Fibroblast of lung (primary cell): Measurements from ENCODE around the gene ATXN1L. TPM values are rescaled to one million over a fixed set of nuclear protein-coding genes. Genes with fewer than 3 reads are reported as not detected.
"Not testable (repeated sequence)": the region's sequence is repeated elsewhere in the genome, so short reads cannot be mapped to it uniquely, and the experiment has no call there.

Source experiments
- DNase-seq, 2 donors: peaks; one replicate each; pipeline versions ENCODE4 v3.0.0 to v3.0.0-alpha.2; 2010; ENCODE audit warnings: low read depth in 2 of 2
- H2AFZ ChIP-seq: 2 replicates; pipeline ENCODE4 v1.5.1; 2012; ENCODE audit warnings: low read length, control low read depth, inconsistent platforms
- H3K27ac ChIP-seq: 2 replicates; pipeline ENCODE4 v1.5.1; 2011; ENCODE audit warnings: low read length, control low read depth; ENCODE audit not compliant: insufficient read depth
- H3K27me3 ChIP-seq: 2 replicates; pipeline ENCODE4 v1.5.1; 2011; ENCODE audit warnings: mild to moderate bottlenecking, low read length; ENCODE audit not compliant: control insufficient read depth, insufficient read depth
- H3K36me3 ChIP-seq: 2 replicates; pipeline ENCODE4 v1.5.1; 2011; ENCODE audit warnings: low read length; ENCODE audit not compliant: control insufficient read depth, insufficient read depth
- H3K4me1 ChIP-seq: 2 replicates; pipeline ENCODE4 v1.5.1; 2011; ENCODE audit warnings: low read length; ENCODE audit not compliant: control insufficient read depth, insufficient read depth; ENCODE audit errors: extremely low read depth
- H3K4me2 ChIP-seq: 2 replicates; pipeline ENCODE4 v1.5.1; 2011; ENCODE audit warnings: low read length, control low read depth; ENCODE audit not compliant: insufficient read depth; ENCODE audit errors: extremely low read depth
- H3K4me3 ChIP-seq, 4 experiments: fragments of 200-600 bp in 1 of 4; sonication (generic) in 1 of 4; replicated peaks in 1 of 4; 2 replicates each; pipeline ENCODE4 v1.5.1; 2011 to 2016; ENCODE audit warnings: low read length in 4 of 4, low read depth in 3 of 4, mild to moderate bottlenecking in 3 of 4, control low read depth in 2 of 4, inconsistent platforms in 1 of 4, mixed read lengths in 1 of 4; ENCODE audit not compliant: insufficient read depth in 1 of 4; ENCODE audit errors: control extremely low read depth in 1 of 4
- H3K79me2 ChIP-seq: 2 replicates; pipeline ENCODE4 v1.5.1; 2012; ENCODE audit warnings: mild to moderate bottlenecking, low read length, inconsistent platforms; ENCODE audit not compliant: control insufficient read depth, insufficient read depth
- H3K9ac ChIP-seq: 2 replicates; pipeline ENCODE4 v1.5.1; 2011; ENCODE audit warnings: mild to moderate bottlenecking, low read length, control low read depth; ENCODE audit not compliant: insufficient read depth
- H3K9me3 ChIP-seq: 2 replicates; pipeline ENCODE4 v1.5.1; 2012; ENCODE audit warnings: low read depth, low read length; ENCODE audit not compliant: control insufficient read depth, insufficient read depth
- H4K20me1 ChIP-seq: 2 replicates; pipeline ENCODE4 v1.5.1; 2011; ENCODE audit warnings: low read length; ENCODE audit not compliant: control insufficient read depth, insufficient read depth; ENCODE audit errors: extremely low read depth
- EZH2 ChIP-seq: IDR thresholded peaks from 2 replicates; pipeline ENCODE4 v1.5.1; 2012; ENCODE audit warnings: low read length, control low read depth, mild to moderate bottlenecking; ENCODE audit errors: missing control alignments
- polyA plus RNA-seq, 2 donors: library from polyadenylated mRNA; depleted of rRNA in 1 of 2; stranded (reverse) in 1 of 2; unstranded in 1 of 2; fragments of >200 nt; gene quantifications; 2 replicates each; pipeline ENCODE4 v1.2.1, GENCODE V29; 2011 to 2012; ENCODE audit warnings: missing spikeins in 1 of 2
- total RNA-seq: library from RNA; depleted of rRNA; stranded (reverse); fragments of >200 nt; gene quantifications from 2 replicates; pipeline ENCODE4 v1.2.1, GENCODE V29; 2014
- TF ChIP-seq, protein P1 (sequence below), 2 donors: IDR thresholded peaks in 1 of 2; conservative IDR thresholded peaks in 1 of 2; 1 replicate in 1 of 2; 2 replicates in 1 of 2; pipeline ENCODE4 v1.5.1; 2011 to 2012; ENCODE audit warnings: low read length in 2 of 2, control low read depth in 1 of 2, inconsistent platforms in 1 of 2, low read depth in 1 of 2, mild to moderate bottlenecking in 1 of 2

ATXN1L gene
- total and polyA plus RNA-seq, 2 donors (not counting 1 experiment from before 2014, with no cell fraction given): 11.5 to 13.2 TPM

DNA sequence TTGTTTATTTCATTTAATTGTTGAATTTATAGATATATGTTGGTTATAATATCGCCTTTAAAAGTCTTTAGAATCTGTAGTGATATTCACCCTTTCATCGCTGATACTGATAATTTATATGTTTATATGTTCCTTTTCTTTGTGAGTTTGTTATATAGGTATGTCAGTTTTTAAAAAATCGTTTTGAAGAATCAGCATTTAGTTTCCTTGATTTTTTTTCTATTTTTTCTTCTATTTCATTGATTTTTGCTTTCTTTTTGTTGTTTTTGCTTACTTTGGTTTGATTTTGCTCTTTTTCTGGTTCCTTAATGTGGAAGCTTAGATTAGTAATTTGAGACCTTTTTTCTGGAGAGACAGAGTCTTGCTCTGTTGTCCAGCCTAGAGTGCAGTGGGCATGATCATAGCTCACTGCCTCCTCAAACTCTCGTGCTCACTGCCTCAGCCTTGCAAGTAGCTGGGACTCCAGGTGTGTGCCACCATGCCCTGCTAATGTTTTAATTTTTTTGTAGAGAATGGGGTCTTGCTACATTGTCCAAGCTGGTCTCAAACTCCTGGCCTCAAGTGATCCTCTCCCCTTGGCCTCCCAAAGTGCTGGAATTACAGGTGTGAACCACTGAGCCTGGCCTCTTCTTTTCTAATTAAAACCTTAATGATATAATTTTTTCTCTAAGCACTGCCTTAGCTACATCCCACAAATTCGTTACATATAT is 57.0 kb downstream of the ATXN1L start:
- H2AFZ ChIP-seq: no peak overlapping the region
- H3K9me3 ChIP-seq: no peaks in the 10 kb centered on the region
- H3K4me3 ChIP-seq: no peak overlapping the region
- TF ChIP-seq EZH2: no peak
- H3K27me3 ChIP-seq: no peaks in the 10 kb centered on the region
- DNase-seq: no peak
- no peak overlapping the region for H3K4me2 ChIP-seq
- H3K9ac ChIP-seq: no peak overlapping the region
- no peaks in the 10 kb centered on the region for H3K4me1 ChIP-seq
- H4K20me1 ChIP-seq: no peaks in the 10 kb centered on the region
- peaks cover 100% of the 10 kb centered on the region for H3K79me2 ChIP-seq
- H3K36me3 ChIP-seq: no peaks in the 10 kb centered on the region
- no peak overlapping the region for H3K27ac ChIP-seq

DNA sequence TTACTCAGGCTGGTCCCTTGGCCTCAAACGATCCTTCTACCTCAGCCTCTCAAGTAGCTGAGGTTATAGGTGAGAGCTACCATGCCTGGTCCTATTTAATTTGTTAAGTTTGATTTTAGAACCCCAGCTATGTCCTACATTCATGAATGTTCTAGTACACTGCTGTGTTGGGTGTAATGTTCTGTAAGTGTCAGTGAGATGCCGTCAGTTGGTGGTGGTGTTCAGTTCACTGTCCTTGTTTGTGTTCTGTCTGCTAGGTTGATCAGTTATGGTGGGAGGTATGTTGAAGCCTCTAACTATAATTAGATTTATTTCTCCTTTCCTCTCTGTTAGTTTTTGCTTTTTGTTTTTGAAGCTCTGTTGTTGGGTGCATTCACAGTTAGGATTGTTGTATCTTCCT is 57.8 kb downstream of the ATXN1L start:
- Histone ChIP-seq H3K27ac (no peak overlapping the region), H3K79me2 (peaks cover 100% of the 10 kb centered on the region), H3K4me3 (no peak overlapping the region), H2AFZ (no peak overlapping the region), H4K20me1 (no peaks in the 10 kb centered on the region), H3K27me3 (no peaks in the 10 kb centered on the region), H3K36me3 (no peaks in the 10 kb centered on the region), H3K9ac (no peak overlapping the region), H3K4me1 (no peaks in the 10 kb centered on the region), H3K4me2 (no peak overlapping the region), H3K9me3 (no peaks in the 10 kb centered on the region)
- TF ChIP-seq, protein P1, sequence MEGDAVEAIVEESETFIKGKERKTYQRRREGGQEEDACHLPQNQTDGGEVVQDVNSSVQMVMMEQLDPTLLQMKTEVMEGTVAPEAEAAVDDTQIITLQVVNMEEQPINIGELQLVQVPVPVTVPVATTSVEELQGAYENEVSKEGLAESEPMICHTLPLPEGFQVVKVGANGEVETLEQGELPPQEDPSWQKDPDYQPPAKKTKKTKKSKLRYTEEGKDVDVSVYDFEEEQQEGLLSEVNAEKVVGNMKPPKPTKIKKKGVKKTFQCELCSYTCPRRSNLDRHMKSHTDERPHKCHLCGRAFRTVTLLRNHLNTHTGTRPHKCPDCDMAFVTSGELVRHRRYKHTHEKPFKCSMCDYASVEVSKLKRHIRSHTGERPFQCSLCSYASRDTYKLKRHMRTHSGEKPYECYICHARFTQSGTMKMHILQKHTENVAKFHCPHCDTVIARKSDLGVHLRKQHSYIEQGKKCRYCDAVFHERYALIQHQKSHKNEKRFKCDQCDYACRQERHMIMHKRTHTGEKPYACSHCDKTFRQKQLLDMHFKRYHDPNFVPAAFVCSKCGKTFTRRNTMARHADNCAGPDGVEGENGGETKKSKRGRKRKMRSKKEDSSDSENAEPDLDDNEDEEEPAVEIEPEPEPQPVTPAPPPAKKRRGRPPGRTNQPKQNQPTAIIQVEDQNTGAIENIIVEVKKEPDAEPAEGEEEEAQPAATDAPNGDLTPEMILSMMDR (conservative IDR thresholded peaks at IDR 0.05 in 1 of 2, IDR thresholded peaks at IDR 0.05 in 1 of 2; ENCODE audit: low read depth in 1 of 2, low read length in 2 of 2): no peak
- no peak for TF ChIP-seq EZH2
- no peak for DNase-seq

DNA sequence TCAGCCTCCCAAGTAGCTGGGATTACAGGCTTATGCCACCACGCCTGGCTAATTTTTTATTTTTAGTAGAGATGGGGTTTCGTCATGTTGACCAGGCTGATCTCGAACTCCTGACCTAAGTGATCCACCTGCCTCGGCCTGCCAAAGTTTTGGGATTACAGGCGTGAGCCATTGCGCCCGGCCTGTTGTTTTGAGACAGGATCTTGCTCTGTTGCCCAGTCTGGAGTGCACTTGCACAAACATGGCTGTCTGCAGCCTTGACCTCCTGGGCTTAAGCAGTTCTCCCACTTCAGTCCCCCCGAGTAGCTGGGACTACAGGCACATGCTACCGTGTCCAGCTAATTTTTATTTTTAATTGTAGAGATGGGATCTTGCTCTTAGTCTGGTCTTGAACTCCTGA is 58.5 kb downstream of the ATXN1L start:
- H4K20me1 ChIP-seq: peaks cover 1% of the 10 kb centered on the region
- no peaks in the 10 kb centered on the region for H3K4me1 ChIP-seq
- H3K27me3 ChIP-seq: no peaks in the 10 kb centered on the region
- no peak overlapping the region for H2AFZ ChIP-seq
- no peak overlapping the region for H3K27ac ChIP-seq
- H3K9ac ChIP-seq: no peak overlapping the region
- TF ChIP-seq, protein P1 (conservative IDR thresholded peaks at IDR 0.05 in 1 of 2, IDR thresholded peaks at IDR 0.05 in 1 of 2; ENCODE audit: low read depth in 1 of 2, low read length in 2 of 2): no peak
- no peaks in the 10 kb centered on the region for H3K36me3 ChIP-seq
- no peak overlapping the region for H3K4me2 ChIP-seq
- DNase-seq: no peak
- no peak overlapping the region for H3K4me3 ChIP-seq
- H3K79me2 ChIP-seq: peaks cover 100% of the 10 kb centered on the region
- H3K9me3 ChIP-seq: no peaks in the 10 kb centered on the region

DNA sequence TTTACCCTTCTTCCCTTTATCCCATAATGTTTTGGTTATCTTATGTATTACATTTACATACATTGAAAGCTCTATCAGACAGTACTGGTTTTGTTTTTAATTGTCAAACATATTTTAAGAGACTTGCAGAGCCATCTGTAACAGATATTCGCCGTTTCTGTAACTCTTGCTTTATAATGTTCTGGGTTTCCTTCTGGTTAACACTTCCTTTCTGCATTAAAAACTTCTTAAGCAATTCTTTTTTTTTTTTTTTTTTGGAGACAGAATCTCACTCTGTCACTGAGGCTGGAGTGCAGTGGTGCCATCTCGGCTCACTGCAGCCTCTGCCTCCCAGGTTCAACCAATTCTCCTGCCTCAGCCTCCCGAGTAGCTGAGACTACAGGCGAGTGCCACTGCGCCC is 60.0 kb downstream of the ATXN1L start:
- not testable (repeated sequence) for H3K36me3 ChIP-seq, H3K4me3 ChIP-seq, H2AFZ ChIP-seq

More for the DNA sequence above, 60.0 kb downstream of the ATXN1L start:
- H3K9me3 ChIP-seq, H3K27ac ChIP-seq, H3K4me2 ChIP-seq, H3K27me3 ChIP-seq, DNase-seq, H3K9ac ChIP-seq, H3K4me1 ChIP-seq, H4K20me1 ChIP-seq: not testable (repeated sequence)
- peaks cover 99% of the 10 kb centered on the region for H3K79me2 ChIP-seq
